C1 segment of cervical spinal cord (tissue), 14 donors: ENCODE results near the gene ZNF423.

ENCODE experiments used
- DNase-seq, 14 donors: peaks; one replicate each; lab custom pipeline; 2025; lab: John Stamatoyannopoulos, UW

The ZNF423 gene

GRCh38 chr16:49482690-49483089 is 373.2 kb downstream of the ZNF423 start:
- no peak for DNase-seq

- no peak for DNase-seq
Observed at GRCh38 chr16:49478616-49479015, 377.3 kb downstream of the ZNF423 start.

GRCh38 chr16:49478107-49478506 is 377.8 kb downstream of the ZNF423 start:
- no peak for DNase-seq

- DNase-seq, result no peak
Observed at GRCh38 chr16:49477250-49477895, 378.5 kb downstream of the ZNF423 start.

GRCh38 chr16:49474741-49475140 is 381.2 kb downstream of the ZNF423 start:
- DNase-seq, result no peak

- no peak for DNase-seq
Observed at GRCh38 chr16:49473773-49474172, 382.1 kb downstream of the ZNF423 start.

- no peak for DNase-seq
Observed at GRCh38 chr16:49473131-49473530, 382.8 kb downstream of the ZNF423 start.

GRCh38 chr16:49472598-49472997 is 383.3 kb downstream of the ZNF423 start:
- no peak for DNase-seq

- no peak for DNase-seq
Observed at GRCh38 chr16:49471038-49471727, 384.7 kb downstream of the ZNF423 start.

- DNase-seq, result no peak
Observed at GRCh38 chr16:49470513-49470991, 385.4 kb downstream of the ZNF423 start.

- DNase-seq, result no peak
Observed at GRCh38 chr16:49469930-49470451, 385.9 kb downstream of the ZNF423 start.

- no peak for DNase-seq
Observed at GRCh38 chr16:49469311-49469670, 386.6 kb downstream of the ZNF423 start.

GRCh38 chr16:49468611-49469310 is 387.2 kb downstream of the ZNF423 start:
- DNase-seq, result no peak

- no peak for DNase-seq
Observed at GRCh38 chr16:49467540-49468372, 388.2 kb downstream of the ZNF423 start.

- no peak for DNase-seq
Observed at GRCh38 chr16:49466881-49467280, 389.0 kb downstream of the ZNF423 start.

- DNase-seq, result no peak
Observed at GRCh38 chr16:49466529-49466831, 389.4 kb downstream of the ZNF423 start.

GRCh38 chr16:49465661-49466528 is 390.0 kb downstream of the ZNF423 start:
- no peak for DNase-seq

GRCh38 chr16:49464877-49465504 is 390.9 kb downstream of the ZNF423 start:
- no peak for DNase-seq

GRCh38 chr16:49464093-49464492 is 391.8 kb downstream of the ZNF423 start:
- DNase-seq, result no peak

- no peak for DNase-seq
Observed at GRCh38 chr16:49463529-49463928, 392.4 kb downstream of the ZNF423 start.
